Upper lobe of left lung (tissue), 6 donors: Measurements from ENCODE around the gene TSN. TPM values are rescaled to one million over a fixed set of nuclear protein-coding genes. Genes with fewer than 3 reads are reported as not detected.
"Not testable (repeated sequence)": the region's sequence is repeated elsewhere in the genome, so short reads cannot be mapped to it uniquely, and the experiment has no call there.

Source experiments
- ATAC-seq, 2 donors: fragments of 200-7000 bp; cut with Tn5 transposase; one replicate each; pipeline ENCODE4 v1.9.1; 2022; ENCODE audit warnings: mild to moderate bottlenecking in 2 of 2, moderate library complexity in 2 of 2; ENCODE audit not compliant: low FRiP score in 2 of 2
- DNase-seq, 2 donors: peaks; one replicate each; pipeline ENCODE4 v3.0.0-alpha.2; 2019 to 2020
- H3K27ac ChIP-seq, 4 donors: fragments of 200-600 bp; sonication (generic); one replicate each; pipeline ENCODE4 v1.5.1; 2016 to 2019
- H3K27me3 ChIP-seq, 4 donors: fragments of 200-600 bp; sonication (generic); one replicate each; pipeline ENCODE4 v1.5.1; 2017 to 2019
- H3K36me3 ChIP-seq, 4 donors: fragments of 200-600 bp; sonication (generic); one replicate each; pipeline ENCODE4 v1.5.1; 2016 to 2019
- H3K4me1 ChIP-seq, 4 donors: fragments of 200-600 bp; sonication (generic); one replicate each; pipeline ENCODE4 v1.5.1; 2018 to 2019
- H3K4me3 ChIP-seq, 4 donors: fragments of 200-600 bp; sonication (generic); one replicate each; pipeline ENCODE4 v1.5.1; 2017 to 2019; ENCODE audit warnings: mild to moderate bottlenecking in 2 of 4, moderate library complexity in 1 of 4
- H3K9me3 ChIP-seq, 4 donors: fragments of 200-600 bp; sonication (generic); one replicate each; pipeline ENCODE4 v1.5.1; 2018 to 2019
- CTCF ChIP-seq, 6 experiments: fragments of 450-650 bp in 4 of 6; fragments of 200-600 bp in 2 of 6; sonication (generic) in 2 of 6; IDR thresholded peaks; one replicate each; pipeline ENCODE4 v1.5.1; 2016 to 2019; ENCODE audit warnings: antibody characterized with exemption in 6 of 6
- EP300 ChIP-seq, 4 donors: sonication (generic); formaldehyde crosslinking; IDR thresholded peaks; one replicate each; pipeline ENCODE4 v1.5.1; 2017; ENCODE audit warnings: antibody characterized with exemption in 4 of 4, control low read depth in 2 of 4
- POLR2A ChIP-seq, 4 donors: fragments of 450-650 bp; IDR thresholded peaks; one replicate each; pipeline ENCODE4 v1.5.1; 2016 to 2017; ENCODE audit warnings: antibody characterized with exemption in 4 of 4, mild to moderate bottlenecking in 2 of 4
- POLR2AphosphoS5 ChIP-seq, 2 donors: sonication (generic); formaldehyde crosslinking; IDR thresholded peaks; one replicate each; pipeline ENCODE4 v1.5.1; 2017; ENCODE audit warnings: antibody characterized with exemption in 2 of 2
- WGBS, 2 donors: methylation state at CpG; one replicate each; pipeline ENCODE4 v1.1.5; 2017 to 2018; 5-methylcytosine and 5-hydroxymethylcytosine counted together
- total RNA-seq, 6 donors: library from RNA; depleted of rRNA in 4 of 6; stranded (reverse); fragments of >200 nt in 4 of 6; gene quantifications; one replicate each; pipeline versions ENCODE4 v1.1.0 to v1.2.1, GENCODE V29; 2016 to 2021
- donor health status: DM: no; HTN: no; CAD: no; lungs with moderate emphysema.
- donor health status: DM: no; HTN: yes; CAD: no; lungs with severe emphysema.

Gene TSN
- total RNA-seq, 6 donors from 2014 or later, result 8.3 to 52.8 (median 40.0) TPM

GRCh38 chr2:121801916-121802315 is 46.5 kb downstream of the TSN start:
- Histone ChIP-seq H3K27me3 (no peaks in the 10 kb centered on the region), H3K4me3 (no peak overlapping the region), H3K9me3 (peaks cover 0 to 8% (median 0%) of the 10 kb centered on the region in 4 donors), H3K36me3 (no peaks in the 10 kb centered on the region), H3K27ac (no peak overlapping the region), H3K4me1 (no peaks in the 10 kb centered on the region)
- TF ChIP-seq CTCF (IDR thresholded peaks at IDR 0.05) (no peak), POLR2AphosphoS5 (IDR thresholded peaks at IDR 0.05) (no peak)
- 67 to 84% methylated on average over 2 of the region's 2 CpGs for WGBS, 2 donors
- ATAC-seq (no peak), DNase-seq (no peak)

GRCh38 chr2:121803503-121803902 is 48.1 kb downstream of the TSN start:
- Histone ChIP-seq H3K27ac (no peak overlapping the region), H3K9me3 (peaks cover 0 to 8% (median 0%) of the 10 kb centered on the region in 4 donors), H3K27me3 (no peaks in the 10 kb centered on the region), H3K36me3 (no peaks in the 10 kb centered on the region), H3K4me1 (no peaks in the 10 kb centered on the region), H3K4me3 (no peak overlapping the region)
- 65 to 71% methylated on average over 2 of the region's 2 CpGs for WGBS, 2 donors
- ATAC-seq (no peak), DNase-seq (no peak)
- TF ChIP-seq POLR2A (IDR thresholded peaks at IDR 0.05), result no peak
- no peak for TF ChIP-seq CTCF (IDR thresholded peaks at IDR 0.05)
- TF ChIP-seq POLR2AphosphoS5 (IDR thresholded peaks at IDR 0.05), result no peak
- TF ChIP-seq EP300 (IDR thresholded peaks at IDR 0.05), result no peak

- no peak overlapping the region for H3K27ac ChIP-seq
- no peaks in the 10 kb centered on the region for H3K36me3 ChIP-seq
- H3K4me1 ChIP-seq, result no peaks in the 10 kb centered on the region
- ATAC-seq (no peak), DNase-seq (no peak)
- WGBS, 2 donors, result 11 to 13% methylated on average over 5 of the region's 5 CpGs
- no peak overlapping the region for H3K4me3 ChIP-seq
- no peaks in the 10 kb centered on the region for H3K27me3 ChIP-seq
- TF ChIP-seq CTCF (IDR thresholded peaks at IDR 0.05) (no peak), POLR2AphosphoS5 (IDR thresholded peaks at IDR 0.05) (no peak), EP300 (IDR thresholded peaks at IDR 0.05) (no peak), POLR2A (IDR thresholded peaks at IDR 0.05) (no peak)
- peaks cover 0 to 8% (median 0%) of the 10 kb centered on the region in 4 donors for H3K9me3 ChIP-seq
Measured at GRCh38 chr2:121804340-121804739, 48.9 kb downstream of the TSN start.

GRCh38 chr2:121804997-121805765 is 49.7 kb downstream of the TSN start:
- no peaks in the 10 kb centered on the region for H3K27me3 ChIP-seq
- peaks cover 0 to 8% (median 0%) of the 10 kb centered on the region in 4 donors for H3K9me3 ChIP-seq
- ATAC-seq, result no peak
- no peak overlapping the region for H3K4me3 ChIP-seq
- H3K36me3 ChIP-seq, result no peaks in the 10 kb centered on the region
- TF ChIP-seq CTCF (IDR thresholded peaks at IDR 0.05) (no peak), EP300 (IDR thresholded peaks at IDR 0.05) (no peak), POLR2AphosphoS5 (IDR thresholded peaks at IDR 0.05) (no peak), POLR2A (IDR thresholded peaks at IDR 0.05) (no peak)
- no peaks in the 10 kb centered on the region for H3K4me1 ChIP-seq
- DNase-seq, result no peak
- no peak overlapping the region for H3K27ac ChIP-seq
- WGBS, 2 donors, result 57 to 58% methylated on average over 3 of the region's 3 CpGs

- ATAC-seq (no peak), DNase-seq (no peak)
- H3K4me3 ChIP-seq, result no peak overlapping the region
- WGBS, 2 donors, result 53 to 57% methylated on average over 7 of the region's 7 CpGs
- H3K36me3 ChIP-seq, result no peaks in the 10 kb centered on the region
- no peaks in the 10 kb centered on the region for H3K27me3 ChIP-seq
- TF ChIP-seq CTCF (IDR thresholded peaks at IDR 0.05) (no peak), POLR2AphosphoS5 (IDR thresholded peaks at IDR 0.05) (no peak), EP300 (IDR thresholded peaks at IDR 0.05) (no peak), POLR2A (IDR thresholded peaks at IDR 0.05) (no peak)
- no peaks in the 10 kb centered on the region for H3K4me1 ChIP-seq
- peaks cover 0 to 8% (median 0%) of the 10 kb centered on the region in 4 donors for H3K9me3 ChIP-seq
- H3K27ac ChIP-seq, result no peak overlapping the region
Measured at GRCh38 chr2:121805766-121806143, 50.3 kb downstream of the TSN start.

- not testable (repeated sequence) for H3K4me1 ChIP-seq, H3K4me3 ChIP-seq, H3K36me3 ChIP-seq, H3K9me3 ChIP-seq, DNase-seq, ATAC-seq, H3K27ac ChIP-seq, H3K27me3 ChIP-seq
- 85 to 92% methylated on average over 8 of the region's 8 CpGs for WGBS, 2 donors
Measured at GRCh38 chr2:121807771-121808170, 52.3 kb downstream of the TSN start.
